Ecto neural progenitor cell (in vitro differentiated cells): ENCODE data around the gene EXD3.
A peak's percentile ranks its signal among the peaks of the same experiment; 100 is the strongest.

Experiments used
- DNase-seq: peaks from one replicate; pipeline ENCODE4 v3.0.0-alpha.2; 2018; ENCODE audit warnings: low spot score

Gene EXD3

GRCh38 chr9:137447722-137448601 is 25.0 kb upstream of the EXD3 start:
- DNase-seq = no peak

GRCh38 chr9:137446851-137447471 is 24.0 kb upstream of the EXD3 start:
- no peak for DNase-seq

GRCh38 chr9:137445930-137446431 is 23.0 kb upstream of the EXD3 start:
- no peak for DNase-seq

- DNase-seq = peak; percentile 85
These were observed 22.4 kb upstream of the EXD3 start for GRCh38 chr9:137445275-137445807.

GRCh38 chr9:137444106-137444790 is 21.3 kb upstream of the EXD3 start:
- DNase-seq = no peak

GRCh38 chr9:137441935-137442321 is 19.0 kb upstream of the EXD3 start:
- DNase-seq = no peak

GRCh38 chr9:137441289-137441934 is 18.4 kb upstream of the EXD3 start, which contains the start of gene ENTPD8:
TSS of gene ENTPD8 (minus strand) at chr9:137441357. CDS start at chr9:137438285, 3,072 bp downstream.
- peak; percentile 83 for DNase-seq

GRCh38 chr9:137439158-137439714 is 16.3 kb upstream of the EXD3 start:
- no peak for DNase-seq

- no peak for DNase-seq
These were observed 15.7 kb upstream of the EXD3 start for GRCh38 chr9:137438591-137439157.

GRCh38 chr9:137437691-137438590 is 15.0 kb upstream of the EXD3 start:
- DNase-seq = no peak

- DNase-seq = no peak
These were observed 14.0 kb upstream of the EXD3 start for GRCh38 chr9:137436761-137437600.

GRCh38 chr9:137435980-137436760 is 13.2 kb upstream of the EXD3 start:
- DNase-seq = no peak

GRCh38 chr9:137435381-137435891 is 12.5 kb upstream of the EXD3 start:
- no peak for DNase-seq

- DNase-seq = no peak
These were observed 11.8 kb upstream of the EXD3 start for GRCh38 chr9:137434498-137435380.

GRCh38 chr9:137433916-137434431 is 11.0 kb upstream of the EXD3 start:
- no peak for DNase-seq

GRCh38 chr9:137433349-137433915 is 10.5 kb upstream of the EXD3 start:
- DNase-seq = no peak
